HepG2 (cell line): ENCODE results near the gene SUN5. TPM values are rescaled to one million over a fixed set of nuclear protein-coding genes. Genes with fewer than 3 reads are reported as not detected.
A peak's percentile ranks its signal among the peaks of the same experiment; 100 is the strongest.

Experiments
- HHEX ChIP-seq: IDR thresholded peaks from 2 replicates; pipeline ENCODE4 v1.6.1; 2016; ENCODE audit warnings: control low read depth
- IRX3 ChIP-seq: sonication (generic); formaldehyde crosslinking; IDR thresholded peaks from 2 replicates; pipeline ENCODE4 v1.8.1; 2023; ENCODE audit warnings: mild to moderate bottlenecking, low read depth, missing genetic modification reagents, borderline replicate concordance
- JUND ChIP-seq: sonication (generic); formaldehyde crosslinking; IDR thresholded peaks from 2 replicates; pipeline ENCODE4 v1.8.0; 2022; ENCODE audit warnings: mild to moderate bottlenecking, missing genetic modification reagents
- MIXL1 ChIP-seq: IDR thresholded peaks from 2 replicates; pipeline ENCODE4 v1.6.1; 2016
- MXD4 ChIP-seq: IDR thresholded peaks from 2 replicates; pipeline ENCODE4 v1.6.1; 2016; ENCODE audit warnings: mild to moderate bottlenecking, missing biosample characterization, missing genetic modification reagents
- MYC ChIP-seq: sonication (generic); formaldehyde crosslinking; IDR thresholded peaks from 2 replicates; pipeline ENCODE4 v1.9.0; 2021; ENCODE audit warnings: missing genetic modification reagents, borderline replicate concordance
- MYNN ChIP-seq: sonication (generic); formaldehyde crosslinking; IDR thresholded peaks from 2 replicates; pipeline ENCODE4 v1.4.0; 2020; ENCODE audit warnings: mild to moderate bottlenecking, low read depth, missing genetic modification reagents
- SMAD3 ChIP-seq: sonication (generic); formaldehyde crosslinking; IDR thresholded peaks from 2 replicates; pipeline ENCODE4 v1.4.0; 2020; ENCODE audit warnings: missing genetic modification reagents
- SMAD9 ChIP-seq: sonication (generic); formaldehyde crosslinking; IDR thresholded peaks from 2 replicates; pipeline ENCODE4 v1.5.1; 2020; ENCODE audit warnings: mild to moderate bottlenecking, missing genetic modification reagents
- STAT5B ChIP-seq: sonication (generic); formaldehyde crosslinking; IDR thresholded peaks from 2 replicates; pipeline ENCODE4 v1.4.0; 2020; ENCODE audit warnings: missing genetic modification reagents
- TOE1 ChIP-seq: sonication (generic); formaldehyde crosslinking; IDR thresholded peaks from 2 replicates; pipeline ENCODE4 v1.4.0; 2020; ENCODE audit warnings: mild to moderate bottlenecking, missing genetic modification reagents
- ZBTB21 ChIP-seq: sonication (generic); formaldehyde crosslinking; IDR thresholded peaks from 2 replicates; pipeline ENCODE4 v1.4.0; 2020; ENCODE audit warnings: missing genetic modification reagents
- ZBTB7A ChIP-seq: sonication (generic); formaldehyde crosslinking; IDR thresholded peaks from 2 replicates; pipeline ENCODE4 v1.8.0; 2022; ENCODE audit warnings: mild to moderate bottlenecking, missing genetic modification reagents
- ZKSCAN8 ChIP-seq: IDR thresholded peaks from 2 replicates; pipeline ENCODE4 v1.6.1; 2016; ENCODE audit warnings: borderline replicate concordance, missing genetic modification reagents, missing compliant biosample characterization
- ZMAT3 ChIP-seq: sonication (generic); formaldehyde crosslinking; conservative IDR thresholded peaks from 2 replicates; pipeline ENCODE4 v1.7.0; 2021; ENCODE audit warnings: missing genetic modification reagents
- ZNF143 ChIP-seq: sonication (generic); formaldehyde crosslinking; IDR thresholded peaks from 2 replicates; pipeline ENCODE4 v1.4.0; 2020; ENCODE audit warnings: missing genetic modification reagents
- ZNF235 ChIP-seq: sonication (generic); formaldehyde crosslinking; IDR thresholded peaks from 2 replicates; pipeline ENCODE4 v1.8.1; 2023; ENCODE audit warnings: mild to moderate bottlenecking, missing genetic modification reagents, borderline replicate concordance
- ZNF33B ChIP-seq: sonication (generic); formaldehyde crosslinking; IDR thresholded peaks from 2 replicates; pipeline ENCODE4 v1.5.1; 2020; ENCODE audit warnings: mild to moderate bottlenecking, missing genetic modification reagents
- ZNF501 ChIP-seq: sonication (generic); formaldehyde crosslinking; IDR thresholded peaks from 2 replicates; pipeline ENCODE4 v1.5.1; 2020; ENCODE audit warnings: mild to moderate bottlenecking, moderate library complexity, missing genetic modification reagents
- ZNF512 ChIP-seq: sonication (generic); formaldehyde crosslinking; IDR thresholded peaks from 2 replicates; pipeline ENCODE4 v1.4.0; 2020; ENCODE audit warnings: mild to moderate bottlenecking, missing genetic modification reagents
- ZNF891 ChIP-seq: sonication (generic); formaldehyde crosslinking; IDR thresholded peaks from 2 replicates; pipeline ENCODE4 v1.5.0; 2020; ENCODE audit warnings: mild to moderate bottlenecking, missing genetic modification reagents
- polyA plus RNA-seq, 8 experiments: library from polyadenylated mRNA; depleted of rRNA in 3 of 8; stranded (reverse) in 7 of 8; unstranded in 1 of 8; fragments of >200 nt; fragmentation: Illumina TruSeq in 4 of 8; extraction: Trizol in 4 of 8; gene quantifications; 2 replicates each; pipeline versions ENCODE4 v1.2.1 to v1.2.3, GENCODE V29; 2011 to 2016; ENCODE audit warnings: low read depth in 4 of 8, missing spikeins in 1 of 8, mixed read lengths in 1 of 8; ENCODE audit not compliant: insufficient read depth in 1 of 8
- total RNA-seq, 5 experiments: library from RNA; depleted of rRNA; stranded (reverse); fragments of >200 nt; fragmentation: Illumina TruSeq; extraction: Trizol; gene quantifications; 2 replicates each; pipeline ENCODE4 v1.2.3, GENCODE V29; 2016; ENCODE audit warnings: low read depth in 1 of 5
- TF ChIP-seq, protein P1 (sequence below): sonication (generic); formaldehyde crosslinking; IDR thresholded peaks from 2 replicates; pipeline ENCODE4 v1.8.1; 2023; ENCODE audit warnings: mild to moderate bottlenecking, missing genetic modification reagents
- TF ChIP-seq, protein P2 (sequence below): IDR thresholded peaks from 2 replicates; pipeline ENCODE4 v1.6.1; 2016
- TF ChIP-seq, protein P3 (sequence below): IDR thresholded peaks from 2 replicates; pipeline ENCODE4 v1.6.1; 2016; ENCODE audit warnings: missing compliant biosample characterization, missing genetic modification reagents, borderline replicate concordance
- TF ChIP-seq, protein P4 (sequence below): sonication (generic); formaldehyde crosslinking; IDR thresholded peaks from 2 replicates; pipeline ENCODE4 v1.9.0; 2021; ENCODE audit warnings: missing genetic modification reagents, mild to moderate bottlenecking, borderline replicate concordance

The SUN5 gene
- total and polyA plus RNA-seq, 2 of the 13 experiments (the other 11 are each of a cell fraction or from before 2014, with no cell fraction given): not detected

DNA sequence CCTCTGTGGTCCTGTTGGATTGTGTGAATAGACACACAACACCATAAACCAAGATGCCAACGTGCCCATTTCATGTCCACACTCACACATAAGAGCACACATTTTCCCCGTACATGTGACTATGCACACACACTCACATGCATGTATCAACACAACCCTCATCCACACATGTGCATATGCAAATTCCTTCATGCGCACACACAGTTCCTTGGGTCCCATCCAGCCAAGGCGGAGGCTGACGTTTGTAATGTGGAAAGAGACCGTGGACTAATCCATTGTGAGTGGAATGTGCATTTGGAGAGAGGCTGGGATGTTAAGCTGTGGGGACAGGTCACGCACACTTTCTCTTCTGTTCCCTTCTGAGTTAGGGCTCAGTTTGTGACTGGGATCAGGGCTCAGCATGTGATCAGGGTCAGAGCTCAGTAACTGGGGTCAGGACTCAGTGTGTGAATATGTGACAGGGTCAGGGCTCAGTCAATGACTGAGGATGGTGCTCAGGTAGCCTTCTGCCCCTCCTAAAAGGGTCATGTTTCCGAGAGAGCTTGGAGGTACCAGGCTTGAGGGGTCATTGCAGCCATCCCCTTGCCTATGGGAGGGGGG, 2.6 kb upstream of the SUN5 start (continued):
- TF ChIP-seq ZBTB21 (no peak), ZNF33B (no peak), ZBTB7A (CRISPR knock-in tag) (no peak), ZNF891 (CRISPR knock-in tag) (no peak), ZNF501 (CRISPR knock-in tag) (no peak), STAT5B (CRISPR knock-in tag) (no peak), MYC (CRISPR knock-in tag) (no peak), MYNN (CRISPR knock-in tag) (peak; percentile 23; the same call in 1 of the 2 replicates), ZNF235 (CRISPR knock-in tag) (no peak), MIXL1 (CRISPR knock-in tag) (0 out of 2 replicates have a peak, but pooled peaks have one; percentile 9), TOE1 (no peak), HHEX (no peak), IRX3 (CRISPR knock-in tag) (no peak; the same call in 1 of the 2 replicates), SMAD3 (CRISPR knock-in tag) (0 out of 2 replicates have a peak, but pooled peaks have one; percentile 20), ZNF512 (CRISPR knock-in tag) (no peak), ZNF143 (CRISPR knock-in tag) (no peak), ZKSCAN8 (CRISPR knock-in tag) (no peak), MXD4 (no peak), SMAD9 (CRISPR knock-in tag) (0 out of 2 replicates have a peak, but pooled peaks have one; percentile 26), ZMAT3 (CRISPR knock-in tag) (peak; percentile 35; the same call in 1 of the 2 replicates), JUND (CRISPR knock-in tag) (no peak; the same call in 1 of the 2 replicates)
- TF ChIP-seq, protein P1, sequence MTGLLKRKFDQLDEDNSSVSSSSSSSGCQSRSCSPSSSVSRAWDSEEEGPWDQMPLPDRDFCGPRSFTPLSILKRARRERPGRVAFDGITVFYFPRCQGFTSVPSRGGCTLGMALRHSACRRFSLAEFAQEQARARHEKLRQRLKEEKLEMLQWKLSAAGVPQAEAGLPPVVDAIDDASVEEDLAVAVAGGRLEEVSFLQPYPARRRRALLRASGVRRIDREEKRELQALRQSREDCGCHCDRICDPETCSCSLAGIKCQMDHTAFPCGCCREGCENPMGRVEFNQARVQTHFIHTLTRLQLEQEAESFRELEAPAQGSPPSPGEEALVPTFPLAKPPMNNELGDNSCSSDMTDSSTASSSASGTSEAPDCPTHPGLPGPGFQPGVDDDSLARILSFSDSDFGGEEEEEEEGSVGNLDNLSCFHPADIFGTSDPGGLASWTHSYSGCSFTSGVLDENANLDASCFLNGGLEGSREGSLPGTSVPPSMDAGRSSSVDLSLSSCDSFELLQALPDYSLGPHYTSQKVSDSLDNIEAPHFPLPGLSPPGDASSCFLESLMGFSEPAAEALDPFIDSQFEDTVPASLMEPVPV (CRISPR knock-in tag): no peak
- TF ChIP-seq, protein P2, sequence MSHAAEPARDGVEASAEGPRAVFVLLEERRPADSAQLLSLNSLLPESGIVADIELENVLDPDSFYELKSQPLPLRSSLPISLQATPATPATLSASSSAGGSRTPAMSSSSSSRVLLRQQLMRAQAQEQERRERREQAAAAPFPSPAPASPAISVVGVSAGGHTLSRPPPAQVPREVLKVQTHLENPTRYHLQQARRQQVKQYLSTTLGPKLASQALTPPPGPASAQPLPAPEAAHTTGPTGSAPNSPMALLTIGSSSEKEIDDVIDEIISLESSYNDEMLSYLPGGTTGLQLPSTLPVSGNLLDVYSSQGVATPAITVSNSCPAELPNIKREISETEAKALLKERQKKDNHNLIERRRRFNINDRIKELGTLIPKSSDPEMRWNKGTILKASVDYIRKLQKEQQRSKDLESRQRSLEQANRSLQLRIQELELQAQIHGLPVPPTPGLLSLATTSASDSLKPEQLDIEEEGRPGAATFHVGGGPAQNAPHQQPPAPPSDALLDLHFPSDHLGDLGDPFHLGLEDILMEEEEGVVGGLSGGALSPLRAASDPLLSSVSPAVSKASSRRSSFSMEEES: peak; percentile 67; the same call in 1 of the 2 replicates
- TF ChIP-seq, protein P3, sequence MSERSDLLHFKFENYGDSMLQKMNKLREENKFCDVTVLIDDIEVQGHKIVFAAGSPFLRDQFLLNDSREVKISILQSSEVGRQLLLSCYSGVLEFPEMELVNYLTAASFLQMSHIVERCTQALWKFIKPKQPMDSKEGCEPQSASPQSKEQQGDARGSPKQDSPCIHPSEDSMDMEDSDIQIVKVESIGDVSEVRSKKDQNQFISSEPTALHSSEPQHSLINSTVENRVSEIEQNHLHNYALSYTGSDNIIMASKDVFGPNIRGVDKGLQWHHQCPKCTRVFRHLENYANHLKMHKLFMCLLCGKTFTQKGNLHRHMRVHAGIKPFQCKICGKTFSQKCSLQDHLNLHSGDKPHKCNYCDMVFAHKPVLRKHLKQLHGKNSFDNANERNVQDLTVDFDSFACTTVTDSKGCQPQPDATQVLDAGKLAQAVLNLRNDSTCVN (CRISPR knock-in tag): no peak; the same call in 1 of the 2 replicates
- TF ChIP-seq, protein P4, sequence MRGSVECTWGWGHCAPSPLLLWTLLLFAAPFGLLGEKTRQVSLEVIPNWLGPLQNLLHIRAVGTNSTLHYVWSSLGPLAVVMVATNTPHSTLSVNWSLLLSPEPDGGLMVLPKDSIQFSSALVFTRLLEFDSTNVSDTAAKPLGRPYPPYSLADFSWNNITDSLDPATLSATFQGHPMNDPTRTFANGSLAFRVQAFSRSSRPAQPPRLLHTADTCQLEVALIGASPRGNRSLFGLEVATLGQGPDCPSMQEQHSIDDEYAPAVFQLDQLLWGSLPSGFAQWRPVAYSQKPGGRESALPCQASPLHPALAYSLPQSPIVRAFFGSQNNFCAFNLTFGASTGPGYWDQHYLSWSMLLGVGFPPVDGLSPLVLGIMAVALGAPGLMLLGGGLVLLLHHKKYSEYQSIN (CRISPR knock-in tag): no peak
